Effector memory CD4-positive, alpha-beta T cell (primary cell): ENCODE data around the gene AKAP1.

Experiments used
- DNase-seq, 3 donors: peaks; one replicate each; pipeline ENCODE4 v3.0.0-alpha.2; 2020
- H3K27ac ChIP-seq: 2 replicates; pipeline ENCODE4 v1.7.0; 2013; ENCODE audit warnings: mild to moderate bottlenecking, low read length, moderate library complexity; ENCODE audit not compliant: insufficient read depth, poor library complexity, severe bottlenecking
- H3K27me3 ChIP-seq: replicated peaks from 2 replicates; pipeline ENCODE4 v1.7.0; 2013; ENCODE audit warnings: mild to moderate bottlenecking, low read length; ENCODE audit not compliant: insufficient read depth, control insufficient read depth, poor library complexity, severe bottlenecking
- H3K36me3 ChIP-seq: 2 replicates; pipeline ENCODE4 v1.7.0; 2013; ENCODE audit warnings: mild to moderate bottlenecking, low read length, moderate library complexity; ENCODE audit not compliant: control insufficient read depth, insufficient read depth
- H3K4me1 ChIP-seq: 2 replicates; pipeline ENCODE4 v1.7.0; 2013; ENCODE audit warnings: low read length, mild to moderate bottlenecking; ENCODE audit not compliant: control insufficient read depth, insufficient read depth, poor library complexity, severe bottlenecking
- H3K4me3 ChIP-seq: 2 replicates; pipeline ENCODE4 v1.7.0; 2013; ENCODE audit warnings: low read length, low read depth, mild to moderate bottlenecking; ENCODE audit not compliant: insufficient read depth, poor library complexity, severe bottlenecking
- H3K9me3 ChIP-seq: 2 replicates; pipeline ENCODE4 v1.7.0; 2013; ENCODE audit warnings: mild to moderate bottlenecking, low read length, moderate library complexity; ENCODE audit not compliant: control insufficient read depth

Gene AKAP1

DNA sequence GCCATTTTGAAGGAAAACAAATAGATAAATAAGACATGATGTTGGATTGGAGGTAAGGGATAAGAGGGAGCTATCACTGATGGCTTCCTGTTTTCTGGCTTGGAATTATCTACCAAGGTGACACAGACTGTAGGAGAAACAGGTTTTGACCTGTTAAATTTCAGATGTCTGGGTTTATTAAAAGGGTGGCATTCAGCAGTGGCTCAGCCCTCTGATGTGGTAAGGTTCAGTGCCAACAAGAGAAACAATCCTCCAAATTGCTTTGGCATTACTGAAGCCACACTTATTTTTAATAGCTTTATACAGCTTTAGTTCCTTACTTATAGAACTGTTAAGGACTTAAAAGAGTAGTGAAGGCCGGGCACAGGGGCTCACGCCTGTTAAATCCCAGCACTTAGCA, 37.0 kb upstream of the AKAP1 start:
- Histone ChIP-seq H3K27me3 (peaks cover 24% of the 10 kb centered on the region), H3K9me3 (no peaks in the 10 kb centered on the region), H3K27ac (no peak overlapping the region), H3K4me1 (peaks cover 15% of the 10 kb centered on the region), H3K36me3 (no peaks in the 10 kb centered on the region), H3K4me3 (no peak overlapping the region)
- DNase-seq: no peak

DNA sequence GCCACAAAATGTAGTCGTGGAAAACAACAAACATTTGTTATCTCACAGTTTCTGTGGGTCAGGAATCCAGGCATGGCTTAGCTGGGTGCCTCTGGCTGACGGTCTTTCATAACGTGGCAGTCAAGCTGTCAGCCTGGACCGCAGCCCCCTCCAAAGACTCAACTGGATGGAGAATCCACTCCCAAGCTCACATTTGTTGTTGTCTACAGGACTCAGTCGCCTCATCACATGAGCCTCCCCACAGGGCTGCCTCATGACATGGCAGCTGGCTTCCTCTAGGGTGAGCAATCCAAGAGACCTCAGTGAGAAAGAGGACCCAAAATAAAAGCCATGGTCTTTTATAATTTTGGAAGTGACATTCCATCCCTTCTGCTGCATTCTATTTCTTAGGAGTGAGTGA, 34.7 kb upstream of the AKAP1 start:
- Histone ChIP-seq H3K9me3 (no peaks in the 10 kb centered on the region), H3K27ac (no peak overlapping the region), H3K4me3 (no peak overlapping the region), H3K4me1 (peaks cover 12% of the 10 kb centered on the region), H3K27me3 (peaks cover 19% of the 10 kb centered on the region), H3K36me3 (no peaks in the 10 kb centered on the region)
- DNase-seq: no peak

GRCh38 chr17:57051886-57052361, 33.1 kb upstream of the AKAP1 start:
- Histone ChIP-seq H3K4me3 (no peak overlapping the region), H3K4me1 (no peaks in the 10 kb centered on the region), H3K9me3 (no peaks in the 10 kb centered on the region), H3K36me3 (no peaks in the 10 kb centered on the region), H3K27me3 (peaks cover 6% of the 10 kb centered on the region), H3K27ac (no peak overlapping the region)
- no peak for DNase-seq

DNA sequence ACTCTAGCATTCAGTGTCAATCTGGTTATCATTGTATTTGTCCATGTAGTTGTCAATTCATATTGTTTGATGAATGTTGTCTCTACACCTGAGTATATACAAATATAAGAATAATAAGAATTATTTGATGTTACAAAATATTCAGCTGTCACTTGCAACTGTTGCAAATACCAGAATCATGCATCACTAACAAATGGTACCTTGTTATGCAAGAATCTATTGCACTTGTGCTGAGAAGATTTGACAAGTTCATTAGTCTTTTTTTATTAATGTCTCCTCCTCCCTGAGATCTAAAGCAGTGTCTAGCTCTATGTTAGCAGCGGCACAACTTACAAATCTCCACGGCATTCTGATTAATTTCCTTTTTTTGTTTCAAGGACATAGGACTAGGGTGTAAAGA, 22.2 kb upstream of the AKAP1 start:
- Histone ChIP-seq H3K9me3 (no peaks in the 10 kb centered on the region), H3K27ac (no peak overlapping the region), H3K4me1 (no peaks in the 10 kb centered on the region), H3K4me3 (no peak overlapping the region), H3K27me3 (no peaks in the 10 kb centered on the region), H3K36me3 (no peaks in the 10 kb centered on the region)
- no peak for DNase-seq

GRCh38 chr17:57067162-57067561, 17.9 kb upstream of the AKAP1 start:
- no peaks in the 10 kb centered on the region for H3K9me3 ChIP-seq
- H3K4me3 ChIP-seq: no peak overlapping the region
- no peaks in the 10 kb centered on the region for H3K4me1 ChIP-seq

GRCh38 chr17:57067781-57068180, 17.3 kb upstream of the AKAP1 start:
- no peaks in the 10 kb centered on the region for H3K4me1 ChIP-seq
- no peaks in the 10 kb centered on the region for H3K9me3 ChIP-seq
- H3K36me3 ChIP-seq: no peaks in the 10 kb centered on the region
- no peak overlapping the region for H3K4me3 ChIP-seq
- no peak for DNase-seq
- no peaks in the 10 kb centered on the region for H3K27me3 ChIP-seq
- no peak overlapping the region for H3K27ac ChIP-seq

More at GRCh38 chr17:57067162-57067561, 17.9 kb upstream of the AKAP1 start:
- Histone ChIP-seq H3K27me3 (no peaks in the 10 kb centered on the region), H3K27ac (no peak overlapping the region), H3K36me3 (no peaks in the 10 kb centered on the region)
- no peak for DNase-seq

DNA sequence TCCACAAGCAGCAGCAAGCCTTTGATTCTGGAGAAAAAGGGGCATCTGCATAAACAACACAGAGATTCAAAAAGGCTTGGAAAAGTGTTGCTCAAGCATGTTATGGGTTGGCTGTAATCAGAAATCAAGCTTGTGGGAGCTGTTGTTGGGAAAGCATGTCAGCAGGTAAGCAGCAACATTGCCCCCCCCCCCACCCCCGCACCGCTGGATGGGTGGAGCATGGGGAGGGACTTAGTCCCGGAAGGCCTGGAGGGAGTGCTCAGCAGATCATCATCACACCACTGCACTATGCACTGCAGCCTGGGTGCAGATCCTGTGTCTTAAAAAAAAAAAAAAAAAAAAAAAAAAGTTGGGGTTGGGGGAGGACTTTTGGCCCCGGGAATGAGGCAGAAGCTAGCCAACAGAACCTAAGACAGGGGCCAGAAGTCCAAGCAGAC, 16.8 kb upstream of the AKAP1 start:
- Histone ChIP-seq H3K27ac (no peak overlapping the region), H3K9me3 (no peaks in the 10 kb centered on the region), H3K4me1 (no peaks in the 10 kb centered on the region), H3K36me3 (no peaks in the 10 kb centered on the region), H3K27me3 (no peaks in the 10 kb centered on the region), H3K4me3 (no peak overlapping the region)
- DNase-seq: no peak

GRCh38 chr17:57068707-57069106, 16.3 kb upstream of the AKAP1 start:
- no peak overlapping the region for H3K27ac ChIP-seq
- no peaks in the 10 kb centered on the region for H3K36me3 ChIP-seq
- H3K4me1 ChIP-seq: no peaks in the 10 kb centered on the region
- no peak overlapping the region for H3K4me3 ChIP-seq
- H3K9me3 ChIP-seq: no peaks in the 10 kb centered on the region
- no peak for DNase-seq
- no peaks in the 10 kb centered on the region for H3K27me3 ChIP-seq

DNA sequence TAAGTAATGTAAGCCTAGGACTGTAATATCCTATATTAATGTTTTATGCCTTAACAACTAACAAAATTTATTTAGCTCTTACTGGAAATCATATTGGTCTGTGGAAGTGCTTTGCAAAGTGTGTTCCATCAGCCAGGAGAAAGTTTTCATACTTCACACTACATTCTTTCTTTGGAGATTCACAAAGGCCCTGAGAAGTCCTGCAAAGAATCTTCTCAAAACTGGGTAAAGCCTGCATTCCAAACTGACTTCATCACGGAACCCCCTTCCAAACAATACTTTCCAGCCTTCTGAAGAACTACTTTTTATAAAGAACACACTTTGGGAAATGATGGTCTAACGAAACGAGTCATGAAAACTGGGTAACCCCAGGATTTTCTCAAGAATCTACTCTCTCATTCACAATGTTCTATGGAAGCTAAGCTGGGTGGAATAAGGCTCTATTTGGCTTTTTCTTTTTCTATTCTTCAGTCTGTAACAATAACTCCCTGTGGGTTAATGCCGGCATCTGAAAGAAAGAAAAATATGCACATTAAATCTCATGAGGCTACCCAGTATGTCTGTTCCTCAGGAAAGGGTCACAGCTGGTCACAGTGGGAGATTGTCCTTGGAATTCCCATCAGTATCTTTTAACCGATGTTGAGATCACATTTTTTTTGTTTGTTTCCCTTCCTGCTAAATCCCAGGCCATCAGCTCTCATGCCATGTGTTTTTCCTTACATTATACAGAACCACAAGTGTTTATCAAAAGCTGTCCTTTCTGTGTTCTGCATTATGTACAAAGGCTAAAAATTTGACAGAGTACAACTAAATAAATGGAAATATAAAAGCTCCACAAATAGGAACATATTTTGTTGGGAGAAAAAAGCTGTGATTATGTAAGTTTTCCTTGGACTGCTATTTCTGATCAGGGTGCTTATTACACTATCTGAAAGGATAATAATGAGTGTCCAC, 12.8 kb upstream of the AKAP1 start:
- Histone ChIP-seq H3K27me3 (no peaks in the 10 kb centered on the region), H3K27ac (no peak overlapping the region), H3K4me1 (no peaks in the 10 kb centered on the region), H3K9me3 (no peaks in the 10 kb centered on the region), H3K4me3 (no peak overlapping the region), H3K36me3 (no peaks in the 10 kb centered on the region)
- no peak for DNase-seq

DNA sequence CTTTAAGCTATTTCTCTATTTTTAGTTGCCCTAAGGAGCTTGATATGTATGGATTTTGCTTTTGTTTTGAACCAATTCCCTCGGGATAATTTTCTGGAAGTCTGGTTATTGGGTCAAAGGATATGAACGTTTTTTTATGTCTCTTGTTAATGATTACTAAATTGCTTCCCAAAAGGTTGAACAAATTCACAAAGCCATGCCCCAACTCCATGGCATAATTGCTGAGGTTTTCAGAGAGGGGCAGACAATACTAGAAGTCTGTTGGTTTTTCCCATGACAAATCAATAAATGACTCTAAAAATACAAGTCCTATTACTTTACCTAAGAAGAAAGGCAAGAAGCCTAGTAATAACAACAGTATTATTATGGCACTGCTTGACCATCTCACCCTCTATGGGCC, 11.4 kb upstream of the AKAP1 start:
- H3K9me3 ChIP-seq: no peaks in the 10 kb centered on the region
- no peaks in the 10 kb centered on the region for H3K36me3 ChIP-seq
- H3K27ac ChIP-seq: no peak overlapping the region
- no peaks in the 10 kb centered on the region for H3K27me3 ChIP-seq
- H3K4me1 ChIP-seq: no peaks in the 10 kb centered on the region
- DNase-seq: no peak
- H3K4me3 ChIP-seq: no peak overlapping the region
